Tibial nerve (tissue), 4 donors: ENCODE data around the gene BMP7. TPM values are rescaled to one million over a fixed set of nuclear protein-coding genes. Genes with fewer than 3 reads are reported as not detected.

Source experiments
- DNase-seq, 2 donors: peaks; one replicate each; pipeline ENCODE4 v3.0.0-alpha.2; 2019; ENCODE audit warnings: low spot score in 2 of 2
- H3K27ac ChIP-seq, 4 donors: fragments of 200-600 bp; sonication (generic) in 3 of 4; one replicate each; pipeline ENCODE4 v1.5.1; 2017 to 2019; ENCODE audit warnings: mild to moderate bottlenecking in 1 of 4
- H3K27me3 ChIP-seq, 2 donors: fragments of 200-600 bp; sonication (generic) in 1 of 2; one replicate each; pipeline versions ENCODE4 v1.5.1 to v1.6.0; 2017 to 2019
- H3K36me3 ChIP-seq, 3 donors: fragments of 200-600 bp; sonication (generic); one replicate each; pipeline ENCODE4 v1.5.1; 2018 to 2019
- H3K4me1 ChIP-seq, 4 donors: fragments of 200-600 bp; sonication (generic) in 3 of 4; one replicate each; pipeline ENCODE4 v1.5.1; 2017 to 2019
- H3K4me3 ChIP-seq, 4 donors: fragments of 200-600 bp; sonication (generic) in 3 of 4; one replicate each; pipeline ENCODE4 v1.5.1; 2017 to 2019; ENCODE audit warnings: mild to moderate bottlenecking in 1 of 4, moderate library complexity in 1 of 4
- H3K9me3 ChIP-seq, 4 donors: fragments of 200-600 bp; sonication (generic) in 3 of 4; one replicate each; pipeline ENCODE4 v1.5.1; 2017 to 2019
- CTCF ChIP-seq, 5 experiments: fragments of 200-600 bp in 3 of 5; fragments of 450-650 bp in 2 of 5; sonication (generic) in 3 of 5; IDR thresholded peaks; one replicate each; pipeline ENCODE4 v1.5.1; 2016 to 2019; ENCODE audit warnings: antibody characterized with exemption in 5 of 5, mild to moderate bottlenecking in 3 of 5, moderate library complexity in 2 of 5
- EP300 ChIP-seq, 2 donors: sonication (generic); formaldehyde crosslinking; IDR thresholded peaks; one replicate each; pipeline ENCODE4 v1.6.1; 2017; ENCODE audit warnings: antibody characterized with exemption in 2 of 2, mild to moderate bottlenecking in 1 of 2
- POLR2A ChIP-seq, 2 donors: fragments of 450-650 bp; IDR thresholded peaks; one replicate each; pipeline ENCODE4 v1.6.1; 2017; ENCODE audit warnings: antibody characterized with exemption in 2 of 2, mild to moderate bottlenecking in 2 of 2, moderate library complexity in 2 of 2
- WGBS, 2 donors: methylation state at CpG; one replicate each; pipeline ENCODE4 v1.1.5; 2018; 5-methylcytosine and 5-hydroxymethylcytosine counted together
- total RNA-seq, 4 donors: library from RNA; depleted of rRNA; stranded (reverse); fragments of >200 nt; gene quantifications; one replicate each; pipeline ENCODE4 v1.1.0, GENCODE V29; 2016

BMP7 gene
- total RNA-seq, 4 donors from 2014 or later, result 11.7 to 14.2 (median 13.4) TPM

DNA sequence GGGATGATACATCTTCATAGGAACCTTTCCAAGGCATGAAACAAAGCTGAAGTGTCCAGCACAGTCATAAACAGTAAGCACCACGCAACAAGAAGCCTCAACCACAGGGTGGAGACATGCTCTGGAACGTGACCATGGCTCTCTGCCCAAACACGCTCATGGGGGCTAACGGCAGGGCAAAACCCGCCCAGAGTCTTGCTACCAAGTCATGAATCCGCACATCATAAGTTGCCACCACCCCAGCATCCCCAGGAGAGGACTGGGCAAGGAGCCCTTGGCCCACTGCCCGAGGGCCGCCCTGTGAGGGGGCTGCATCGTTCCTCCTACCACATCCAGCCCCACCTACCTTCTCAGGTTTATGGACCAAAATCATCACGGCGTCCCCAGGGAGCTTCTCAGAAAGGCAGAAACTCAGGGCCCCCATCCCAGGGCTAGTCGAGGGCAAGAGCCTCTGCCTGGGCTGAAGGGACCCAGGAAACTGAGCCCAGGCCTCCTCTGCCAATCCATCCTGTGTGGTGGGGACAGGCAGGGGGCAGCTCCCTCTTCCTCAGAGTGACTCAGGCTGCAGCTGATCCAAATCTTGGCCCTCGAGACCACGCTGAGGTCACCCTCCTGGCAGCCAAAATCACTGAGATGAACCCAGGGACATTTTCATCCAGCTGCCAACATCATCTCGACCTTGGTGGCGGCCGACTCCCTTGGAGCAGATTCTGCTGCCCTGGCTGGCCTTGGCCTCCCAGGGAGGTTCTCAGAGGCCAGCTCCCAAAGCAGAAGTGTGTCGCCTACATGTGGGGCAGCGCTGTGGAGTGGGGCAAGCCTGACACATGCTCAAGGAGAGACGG lies 42.6 kb downstream of the BMP7 start:
- WGBS, 2 donors, result 45% methylated on average over 11 to 20 of the region's 20 CpGs
- H3K27ac ChIP-seq, result peak overlapping the region; percentile 11 to 73 (median 51)
- TF ChIP-seq EP300 (IDR thresholded peaks at IDR 0.05) (no peak), CTCF (IDR thresholded peaks at IDR 0.05) (peak in 2 of 5 experiments; percentile 11 to 42)
- H3K9me3 ChIP-seq, result no peaks in the 10 kb centered on the region
- no peak overlapping the region for H3K4me3 ChIP-seq
- peaks cover 0 to 19% (median 3%) of the 10 kb centered on the region in 4 donors for H3K4me1 ChIP-seq
- H3K36me3 ChIP-seq, result no peaks in the 10 kb centered on the region
- H3K27me3 ChIP-seq, result no peaks in the 10 kb centered on the region
- peak; percentile 49 to 70 for DNase-seq

DNA sequence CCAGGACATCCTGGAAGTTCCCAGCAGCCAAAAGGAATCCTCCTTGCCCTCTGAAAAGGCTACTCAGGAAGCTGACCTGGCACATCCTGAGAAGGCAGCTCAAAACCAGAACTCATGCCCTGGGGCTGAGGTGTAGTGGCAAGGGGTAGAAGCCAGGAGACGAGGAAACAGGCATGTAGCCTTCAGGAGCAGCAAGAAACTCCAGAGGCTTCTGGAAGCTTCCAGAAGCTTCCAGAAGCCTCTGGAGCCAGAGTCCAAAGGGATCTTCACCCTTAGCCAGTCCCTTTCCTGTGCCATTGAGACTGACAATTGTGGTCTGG lies 43.9 kb downstream of the BMP7 start:
- WGBS, 2 donors, result 89% methylated on average over 1 of the region's 1 CpG
- TF ChIP-seq EP300 (IDR thresholded peaks at IDR 0.05) (no peak), POLR2A (IDR thresholded peaks at IDR 0.05) (no peak), CTCF (IDR thresholded peaks at IDR 0.05) (no peak)
- H3K4me1 ChIP-seq, result peaks cover 0 to 19% (median 3%) of the 10 kb centered on the region in 4 donors

DNA sequence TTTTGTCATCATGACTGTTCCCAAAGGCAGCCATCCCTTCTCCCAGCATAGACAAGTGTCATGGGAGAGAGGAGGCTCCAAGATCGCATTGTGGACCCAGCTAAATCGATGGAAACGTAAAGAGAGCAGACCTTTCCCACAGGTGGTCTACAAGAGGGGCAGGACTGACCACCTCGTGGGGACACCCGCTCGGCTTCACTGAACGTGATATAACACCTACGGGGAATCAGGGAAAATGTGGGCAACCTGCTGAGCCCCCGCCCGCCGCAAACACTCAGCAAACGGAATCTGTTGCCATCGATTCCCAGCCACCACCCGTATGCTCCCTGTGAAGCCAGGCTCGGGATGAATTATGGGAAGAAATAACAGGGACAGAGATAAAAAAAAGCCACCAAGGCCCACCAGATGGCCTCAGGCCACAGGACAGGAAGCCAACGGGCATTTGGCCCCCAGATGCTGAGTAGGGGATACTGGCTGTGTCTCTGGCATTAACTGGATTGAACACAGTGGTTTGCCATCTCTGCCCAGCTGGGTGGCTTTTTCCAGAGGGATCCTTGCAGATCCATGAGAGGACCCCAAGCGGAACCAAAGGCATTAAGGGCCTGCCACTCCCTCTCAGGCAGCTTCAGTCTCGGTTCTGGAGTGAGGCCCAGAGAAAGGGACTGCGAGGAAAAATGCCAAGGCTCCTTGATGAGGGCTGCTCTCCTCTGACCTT lies 44.4 kb downstream of the BMP7 start:
- no peak overlapping the region for H3K27ac ChIP-seq
- no peaks in the 10 kb centered on the region for H3K27me3 ChIP-seq
- TF ChIP-seq EP300 (IDR thresholded peaks at IDR 0.05) (no peak), POLR2A (IDR thresholded peaks at IDR 0.05) (no peak), CTCF (IDR thresholded peaks at IDR 0.05) (no peak)
- no peaks in the 10 kb centered on the region for H3K9me3 ChIP-seq
- no peak for DNase-seq
- 84 to 91% methylated on average over 19 of the region's 19 CpGs for WGBS, 2 donors
- no peaks in the 10 kb centered on the region for H3K36me3 ChIP-seq
- peaks cover 0 to 19% (median 3%) of the 10 kb centered on the region in 4 donors for H3K4me1 ChIP-seq
- H3K4me3 ChIP-seq, result no peak overlapping the region

More for the DNA sequence above, 43.9 kb downstream of the BMP7 start:
- DNase-seq, result no peak
- H3K4me3 ChIP-seq, result no peak overlapping the region
- H3K27ac ChIP-seq, result no peak overlapping the region
- no peaks in the 10 kb centered on the region for H3K27me3 ChIP-seq
- H3K36me3 ChIP-seq, result no peaks in the 10 kb centered on the region
- no peaks in the 10 kb centered on the region for H3K9me3 ChIP-seq

- DNase-seq, result no peak
- no peaks in the 10 kb centered on the region for H3K36me3 ChIP-seq
- TF ChIP-seq POLR2A (IDR thresholded peaks at IDR 0.05), result no peak
- TF ChIP-seq EP300 (IDR thresholded peaks at IDR 0.05), result no peak
- TF ChIP-seq CTCF (IDR thresholded peaks at IDR 0.05), result no peak
- no peak overlapping the region for H3K27ac ChIP-seq
- 73 to 76% methylated on average over 14 of the region's 14 CpGs for WGBS, 2 donors
- H3K4me1 ChIP-seq, result peaks cover 0 to 19% (median 3%) of the 10 kb centered on the region in 4 donors
- H3K27me3 ChIP-seq, result no peaks in the 10 kb centered on the region
- H3K4me3 ChIP-seq, result no peak overlapping the region
- no peaks in the 10 kb centered on the region for H3K9me3 ChIP-seq
These were observed 45.9 kb downstream of the BMP7 start for GRCh38 chr20:57220337-57221145.
